DND-41 (cell line): ENCODE measurements around the gene WNT3.

ENCODE experiments used
- CTCF ChIP-seq: IDR thresholded peaks from 2 replicates; pipeline ENCODE4 v1.5.1; 2012; ENCODE audit warnings: borderline replicate concordance, low read length, moderate library complexity, mild to moderate bottlenecking; ENCODE audit not compliant: poor library complexity, severe bottlenecking; ENCODE audit errors: extremely low read depth
- EZH2 ChIP-seq: IDR thresholded peaks from 3 replicates; pipeline ENCODE4 v1.6.1; 2012; ENCODE audit warnings: borderline replicate concordance, low read depth, mild to moderate bottlenecking, moderate library complexity, low read length, inconsistent platforms; ENCODE audit not compliant: severe bottlenecking

GRCh38 chr17:46814446-46814845, 4.0 kb downstream of the WNT3 start:
- TF ChIP-seq CTCF (no peak), EZH2 (no peak)
